GM12875 (cell line): Measurements from ENCODE around the gene ZNF444.

ENCODE experiments used
- H3K4me3 ChIP-seq: one replicate; pipeline ENCODE4 v1.5.1; 2011; ENCODE audit warnings: low read depth, low read length, control low read depth
- TF ChIP-seq, protein P1 (sequence below): IDR thresholded peaks from 2 replicates; pipeline ENCODE4 v1.5.1; 2011; ENCODE audit warnings: low read depth, mild to moderate bottlenecking, control low read depth, inconsistent platforms, low read length, moderate library complexity, borderline replicate concordance; ENCODE audit not compliant: insufficient read depth

ZNF444 gene

GRCh38 chr19:56133858-56134653, 7.0 kb upstream of the ZNF444 start:
- H3K4me3 ChIP-seq, result no peak overlapping the region
- TF ChIP-seq, protein P1, sequence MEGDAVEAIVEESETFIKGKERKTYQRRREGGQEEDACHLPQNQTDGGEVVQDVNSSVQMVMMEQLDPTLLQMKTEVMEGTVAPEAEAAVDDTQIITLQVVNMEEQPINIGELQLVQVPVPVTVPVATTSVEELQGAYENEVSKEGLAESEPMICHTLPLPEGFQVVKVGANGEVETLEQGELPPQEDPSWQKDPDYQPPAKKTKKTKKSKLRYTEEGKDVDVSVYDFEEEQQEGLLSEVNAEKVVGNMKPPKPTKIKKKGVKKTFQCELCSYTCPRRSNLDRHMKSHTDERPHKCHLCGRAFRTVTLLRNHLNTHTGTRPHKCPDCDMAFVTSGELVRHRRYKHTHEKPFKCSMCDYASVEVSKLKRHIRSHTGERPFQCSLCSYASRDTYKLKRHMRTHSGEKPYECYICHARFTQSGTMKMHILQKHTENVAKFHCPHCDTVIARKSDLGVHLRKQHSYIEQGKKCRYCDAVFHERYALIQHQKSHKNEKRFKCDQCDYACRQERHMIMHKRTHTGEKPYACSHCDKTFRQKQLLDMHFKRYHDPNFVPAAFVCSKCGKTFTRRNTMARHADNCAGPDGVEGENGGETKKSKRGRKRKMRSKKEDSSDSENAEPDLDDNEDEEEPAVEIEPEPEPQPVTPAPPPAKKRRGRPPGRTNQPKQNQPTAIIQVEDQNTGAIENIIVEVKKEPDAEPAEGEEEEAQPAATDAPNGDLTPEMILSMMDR, result no peak

- TF ChIP-seq, protein P1, result no peak
- H3K4me3 ChIP-seq, result no peak overlapping the region
These were observed 6.5 kb upstream of the ZNF444 start for GRCh38 chr19:56134654-56134921.

DNA sequence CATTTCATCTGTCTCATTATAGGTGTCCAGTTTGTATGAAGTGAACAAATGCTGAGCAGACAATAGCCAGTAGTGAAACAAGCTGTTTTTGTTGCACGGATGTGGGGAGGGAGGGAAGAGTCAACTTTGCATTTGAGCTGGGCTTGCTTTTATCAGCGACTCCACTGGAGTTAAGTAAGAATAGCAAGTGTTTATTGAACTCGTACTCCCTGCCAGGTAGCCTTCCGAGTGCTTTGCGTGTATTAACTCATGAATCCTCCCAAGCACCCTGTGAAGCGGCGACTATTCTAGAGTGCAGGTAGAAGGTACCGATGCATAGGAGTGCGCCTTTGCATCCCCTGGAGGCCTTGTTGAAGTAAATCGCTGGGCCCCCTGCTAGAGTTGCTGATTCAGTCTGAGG, 4.7 kb upstream of the ZNF444 start:
- TF ChIP-seq, protein P1, result no peak
- no peak overlapping the region for H3K4me3 ChIP-seq

DNA sequence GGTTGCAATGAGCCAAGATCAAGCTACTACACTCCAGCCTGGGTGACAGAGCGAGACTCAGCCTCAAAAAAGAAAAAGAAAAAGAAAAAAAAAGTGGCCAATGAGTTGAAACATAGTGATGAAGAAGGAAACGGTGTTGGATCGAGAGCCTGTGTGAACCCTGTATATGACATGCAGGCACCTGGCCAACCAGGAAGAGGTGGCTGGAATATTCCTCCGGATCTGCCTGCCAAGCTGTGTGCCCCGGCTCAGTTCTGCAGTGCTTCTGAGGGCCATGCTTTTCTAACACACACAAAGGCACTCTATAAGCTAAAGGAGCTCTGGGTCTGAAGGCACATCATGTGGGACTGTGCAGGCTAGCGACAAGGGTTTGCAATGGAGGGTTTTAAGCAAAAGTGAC, 3.7 kb upstream of the ZNF444 start:
- H3K4me3 ChIP-seq, result no peak overlapping the region
- TF ChIP-seq, protein P1, result no peak

DNA sequence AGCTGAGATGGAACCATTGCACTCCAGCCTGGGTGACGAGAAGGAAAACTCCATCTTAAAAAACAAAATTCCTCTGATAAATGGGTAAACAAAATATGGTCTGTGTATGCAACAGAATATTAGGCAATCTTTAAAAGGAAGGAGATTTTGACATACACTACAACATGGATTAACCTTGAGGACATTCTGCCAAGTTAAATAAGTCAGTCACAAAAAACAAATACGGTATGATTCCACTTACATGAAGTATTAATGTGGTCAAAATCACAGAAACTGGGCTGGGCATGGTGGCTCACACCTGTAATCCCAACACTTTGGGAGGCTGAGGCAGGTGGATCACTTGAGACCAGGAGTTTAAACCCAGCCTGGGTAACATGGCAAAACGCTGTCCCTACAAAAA, 3.0 kb upstream of the ZNF444 start:
- no peak overlapping the region for H3K4me3 ChIP-seq
- TF ChIP-seq, protein P1, result no peak

DNA sequence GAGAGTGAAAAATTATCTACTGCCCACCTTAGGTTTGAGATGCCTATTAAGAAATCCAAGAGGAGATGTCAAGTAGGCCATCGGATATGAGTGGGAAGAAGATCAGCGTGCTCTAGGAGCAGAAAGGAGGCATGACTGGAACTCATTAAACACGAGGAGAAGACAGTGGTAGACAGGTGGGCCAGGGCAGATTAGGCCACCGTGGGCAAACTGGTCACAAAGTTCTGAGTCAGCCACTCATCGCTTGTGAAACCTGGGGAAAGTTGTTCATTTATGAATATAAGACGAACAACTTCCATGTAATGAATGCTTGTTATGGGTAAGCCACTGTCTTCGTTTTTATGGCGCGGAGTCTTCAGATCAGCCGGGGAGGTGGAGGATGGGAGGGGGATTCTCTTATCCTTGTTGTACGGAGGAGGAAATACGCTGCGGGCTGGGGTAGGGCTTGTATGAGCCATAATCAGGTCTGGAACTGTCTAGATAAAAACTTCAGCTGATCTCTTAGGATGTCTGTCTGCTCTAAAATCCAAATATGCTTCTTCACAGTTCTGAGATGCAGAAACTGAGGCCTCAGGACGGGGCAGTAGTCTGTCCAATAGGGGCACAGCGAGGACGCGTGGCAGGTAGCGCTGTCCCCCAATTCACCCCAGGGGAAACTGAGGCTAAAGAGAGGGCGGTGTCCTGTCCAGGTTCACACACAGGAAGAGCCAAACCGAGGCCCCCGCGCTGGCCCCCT, 1.1 kb upstream of the ZNF444 start:
- TF ChIP-seq, protein P1, result no peak
- H3K4me3 ChIP-seq, result peak overlapping the region; percentile 92

DNA sequence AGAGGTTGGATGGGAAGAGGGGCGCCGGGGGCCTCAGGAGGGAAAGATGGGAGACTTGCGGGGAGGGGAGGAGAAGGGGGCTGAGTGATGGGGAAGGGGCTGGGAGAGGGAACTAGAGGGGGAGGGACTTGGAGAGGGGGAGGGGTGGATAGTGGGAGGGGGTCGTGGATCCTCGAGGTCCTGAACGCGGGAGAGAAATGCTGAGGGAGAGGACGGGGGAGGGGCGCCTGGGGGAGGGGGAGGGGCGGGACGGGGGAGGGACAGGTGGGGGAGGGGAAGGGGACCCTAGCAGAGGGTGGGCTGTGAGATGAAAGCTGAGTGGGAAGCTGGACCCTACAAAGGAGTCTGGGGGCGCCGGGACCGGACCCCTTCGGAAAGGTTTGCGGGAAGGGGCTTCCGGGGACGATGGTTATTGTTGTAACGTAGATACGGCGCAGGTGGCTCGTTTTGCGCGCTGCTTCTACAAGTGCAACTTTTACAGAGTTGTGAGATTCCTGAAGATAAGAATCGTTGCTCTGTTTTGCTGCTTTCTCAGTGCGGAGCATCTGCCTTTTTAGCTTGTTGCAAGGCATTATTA, 418 bp downstream of the ZNF444 start:
- TF ChIP-seq, protein P1, result no peak
- peak overlapping the region; percentile 92 for H3K4me3 ChIP-seq
